GM12878 (cell line): ENCODE results near the gene BEST2. TPM values are rescaled to one million over a fixed set of nuclear protein-coding genes. Genes with fewer than 3 reads are reported as not detected.
A peak's percentile ranks its signal among the peaks of the same experiment; 100 is the strongest.

ENCODE experiments used
- ATF3 ChIP-seq: IDR thresholded peaks from 2 replicates; pipeline ENCODE4 v1.6.1; 2011; ENCODE audit warnings: low read depth, mild to moderate bottlenecking, low read length, moderate library complexity, borderline replicate concordance; ENCODE audit errors: extremely low read depth
- CBFB ChIP-seq: IDR thresholded peaks from 2 replicates; pipeline ENCODE4 v1.6.1; 2016; ENCODE audit warnings: antibody characterized with exemption, low read depth
- HDGF ChIP-seq: fragments of 450-650 bp; IDR thresholded peaks from 2 replicates; pipeline ENCODE4 v1.6.1; 2016; ENCODE audit warnings: antibody characterized with exemption
- KLF5 ChIP-seq: fragments of 450-650 bp; IDR thresholded peaks from 2 replicates; pipeline ENCODE4 v1.6.1; 2014; ENCODE audit warnings: mild to moderate bottlenecking; ENCODE audit not compliant: partially characterized antibody
- MAX ChIP-seq: IDR thresholded peaks from 2 replicates; pipeline ENCODE4 v1.6.1; 2012; ENCODE audit warnings: low read depth, low read length, improper control_type of control experiment
- POU2F2 ChIP-seq: IDR thresholded peaks from 3 replicates; pipeline ENCODE4 v1.6.1; 2011; ENCODE audit warnings: low read depth, mild to moderate bottlenecking, low read length, borderline replicate concordance
- RAD21 ChIP-seq: IDR thresholded peaks from 2 replicates; pipeline ENCODE4 v1.6.1; 2011; ENCODE audit warnings: mild to moderate bottlenecking, low read depth, low read length, moderate library complexity; ENCODE audit not compliant: insufficient read depth
- RB1 ChIP-seq: fragments of 450-650 bp; formaldehyde crosslinking; IDR thresholded peaks from 2 replicates; pipeline ENCODE4 v1.6.1; 2017; ENCODE audit warnings: mild to moderate bottlenecking, borderline replicate concordance
- SMARCA5 ChIP-seq: fragments of 450-650 bp; IDR thresholded peaks from 2 replicates; pipeline ENCODE4 v1.6.1; 2017; ENCODE audit warnings: mild to moderate bottlenecking
- SP1 ChIP-seq: IDR thresholded peaks from one replicate; pipeline ENCODE4 v1.6.1; 2011; ENCODE audit warnings: low read depth, low read length
- TCF7 ChIP-seq: IDR thresholded peaks from 2 replicates; pipeline ENCODE4 v1.6.1; 2014; ENCODE audit warnings: antibody characterized with exemption, borderline replicate concordance
- polyA plus RNA-seq, 11 experiments: library from polyadenylated mRNA; depleted of rRNA in 4 of 11; unstranded in 6 of 11; stranded (reverse) in 5 of 11; fragments of >200 nt; fragmentation: Nextera tagmentation in 4 of 11; fragmentation: Illumina TruSeq in 1 of 11; extraction: Ambion mirVana in 4 of 11; extraction: Trizol in 1 of 11; gene quantifications; 1 replicate in 1 of 11; 2 replicates in 10 of 11; pipeline versions ENCODE4 v1.2.1 to v1.2.3, GENCODE V29; 2011 to 2016; ENCODE audit warnings: inconsistent platforms in 2 of 11, missing spikeins in 2 of 11, low read depth in 1 of 11
- total RNA-seq, 4 experiments: library from RNA; depleted of rRNA in 3 of 4; stranded (reverse); fragments of >200 nt in 3 of 4; fragmentation: Illumina TruSeq in 1 of 4; extraction: Trizol in 1 of 4; gene quantifications; 2 replicates each; pipeline versions ENCODE4 v1.2.1 to v1.2.3, GENCODE V29; 2013 to 2021

BEST2 gene
- total and polyA plus RNA-seq, 10 of the 15 experiments (the other 5 are each of a cell fraction or from before 2014, with no cell fraction given) = not detected

- TF ChIP-seq ATF3 (no peak), RB1 (peak; percentile 86), SMARCA5 (peak; percentile 70; the same call in 1 of the 2 replicates), TCF7 (no peak), HDGF (peak; percentile 52; the same call in 1 of the 2 replicates), CBFB (peak; percentile 64; the same call in 1 of the 2 replicates), MAX (0 out of 2 replicates have a peak, but pooled peaks have one; percentile 27), RAD21 (peak; percentile 99), SP1 (peak; percentile 22), POU2F2 (peak; percentile 71; the same call in 2 of the 3 replicates), KLF5 (no peak)
Observed at GRCh38 chr19:12796146-12797071, 44.8 kb downstream of the BEST2 start (continued).
